ENCODE data around the gene KIF16B.

DNA sequence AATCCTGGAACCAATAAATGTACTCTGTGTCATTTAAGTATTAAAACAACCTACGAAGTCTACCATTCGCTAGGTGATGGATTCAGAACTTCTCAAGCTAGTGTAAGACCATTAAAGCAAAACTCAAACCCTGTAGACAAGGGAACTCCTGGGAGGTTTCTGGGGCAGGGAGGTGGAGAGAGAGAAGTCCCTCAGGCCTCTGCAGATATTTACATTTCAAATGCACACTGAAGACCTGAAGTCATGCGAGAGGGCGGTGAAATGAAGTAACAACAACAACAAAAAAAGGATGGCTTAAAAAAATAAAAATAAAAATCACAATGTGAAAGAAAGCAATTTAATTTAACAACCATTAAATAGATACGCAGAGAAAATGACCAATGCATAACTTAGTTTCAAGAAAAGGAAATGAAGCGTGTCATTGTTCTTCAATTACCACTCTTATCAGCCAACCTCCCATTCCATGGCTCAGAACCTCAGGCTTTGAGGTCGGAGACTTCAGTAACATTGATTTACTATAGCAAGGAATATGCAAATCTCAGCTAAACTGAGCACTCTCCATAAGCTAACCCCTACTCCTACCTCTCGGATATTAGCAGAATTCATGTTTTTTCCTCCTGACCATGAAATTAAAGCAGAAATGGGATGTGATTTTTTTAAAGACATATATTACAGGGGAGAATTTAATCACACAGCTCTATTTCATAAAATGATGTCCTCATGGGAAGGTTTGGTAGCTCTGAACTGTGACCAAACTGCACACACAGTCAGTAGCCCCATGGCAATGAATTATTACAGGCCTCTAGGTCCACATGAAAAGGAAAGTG is 140.6 kb downstream of the KIF16B start:
- no peak for TF ChIP-seq THAP11 (CRISPR knock-in tag; IDR thresholded peaks at IDR 0.05)
- TF ChIP-seq, protein P1, sequence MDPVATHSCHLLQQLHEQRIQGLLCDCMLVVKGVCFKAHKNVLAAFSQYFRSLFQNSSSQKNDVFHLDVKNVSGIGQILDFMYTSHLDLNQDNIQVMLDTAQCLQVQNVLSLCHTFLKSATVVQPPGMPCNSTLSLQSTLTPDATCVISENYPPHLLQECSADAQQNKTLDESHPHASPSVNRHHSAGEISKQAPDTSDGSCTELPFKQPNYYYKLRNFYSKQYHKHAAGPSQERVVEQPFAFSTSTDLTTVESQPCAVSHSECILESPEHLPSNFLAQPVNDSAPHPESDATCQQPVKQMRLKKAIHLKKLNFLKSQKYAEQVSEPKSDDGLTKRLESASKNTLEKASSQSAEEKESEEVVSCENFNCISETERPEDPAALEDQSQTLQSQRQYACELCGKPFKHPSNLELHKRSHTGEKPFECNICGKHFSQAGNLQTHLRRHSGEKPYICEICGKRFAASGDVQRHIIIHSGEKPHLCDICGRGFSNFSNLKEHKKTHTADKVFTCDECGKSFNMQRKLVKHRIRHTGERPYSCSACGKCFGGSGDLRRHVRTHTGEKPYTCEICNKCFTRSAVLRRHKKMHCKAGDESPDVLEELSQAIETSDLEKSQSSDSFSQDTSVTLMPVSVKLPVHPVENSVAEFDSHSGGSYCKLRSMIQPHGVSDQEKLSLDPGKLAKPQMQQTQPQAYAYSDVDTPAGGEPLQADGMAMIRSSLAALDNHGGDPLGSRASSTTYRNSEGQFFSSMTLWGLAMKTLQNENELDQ (CRISPR knock-in tag; IDR thresholded peaks at IDR 0.05; ENCODE audit: borderline replicate concordance), result no peak
- no peak for TF ChIP-seq SRSF9 (IDR thresholded peaks at IDR 0.05; ENCODE audit: borderline replicate concordance, insufficient read depth, low read depth, low read length, poor library complexity, severe bottlenecking)
- no peak for TF ChIP-seq RARG (CRISPR knock-in tag; IDR thresholded peaks at IDR 0.05; ENCODE audit: low read depth)
- no peak for TF ChIP-seq CBX1 (IDR thresholded peaks at IDR 0.05; ENCODE audit: low read depth)
- no peak for TF ChIP-seq JUND (CRISPR knock-in tag; IDR thresholded peaks at IDR 0.05)
- TF ChIP-seq POLR2A (IDR thresholded peaks at IDR 0.05; ENCODE audit: insufficient read depth in 1 of 2, low read depth in 2 of 2, low read length in 2 of 2), result no peak
- TF ChIP-seq EZH2 (conservative IDR thresholded peaks at IDR 0.05; ENCODE audit: low read depth, low read length), result no peak
- TF ChIP-seq KDM5A (IDR thresholded peaks at IDR 0.05; ENCODE audit: borderline replicate concordance, low read length), result no peak
- TF ChIP-seq POLR2AphosphoS5 (IDR thresholded peaks at IDR 0.05; ENCODE audit: low read depth, low read length), result no peak
- TF ChIP-seq, protein P2, sequence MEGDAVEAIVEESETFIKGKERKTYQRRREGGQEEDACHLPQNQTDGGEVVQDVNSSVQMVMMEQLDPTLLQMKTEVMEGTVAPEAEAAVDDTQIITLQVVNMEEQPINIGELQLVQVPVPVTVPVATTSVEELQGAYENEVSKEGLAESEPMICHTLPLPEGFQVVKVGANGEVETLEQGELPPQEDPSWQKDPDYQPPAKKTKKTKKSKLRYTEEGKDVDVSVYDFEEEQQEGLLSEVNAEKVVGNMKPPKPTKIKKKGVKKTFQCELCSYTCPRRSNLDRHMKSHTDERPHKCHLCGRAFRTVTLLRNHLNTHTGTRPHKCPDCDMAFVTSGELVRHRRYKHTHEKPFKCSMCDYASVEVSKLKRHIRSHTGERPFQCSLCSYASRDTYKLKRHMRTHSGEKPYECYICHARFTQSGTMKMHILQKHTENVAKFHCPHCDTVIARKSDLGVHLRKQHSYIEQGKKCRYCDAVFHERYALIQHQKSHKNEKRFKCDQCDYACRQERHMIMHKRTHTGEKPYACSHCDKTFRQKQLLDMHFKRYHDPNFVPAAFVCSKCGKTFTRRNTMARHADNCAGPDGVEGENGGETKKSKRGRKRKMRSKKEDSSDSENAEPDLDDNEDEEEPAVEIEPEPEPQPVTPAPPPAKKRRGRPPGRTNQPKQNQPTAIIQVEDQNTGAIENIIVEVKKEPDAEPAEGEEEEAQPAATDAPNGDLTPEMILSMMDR (CRISPR knock-in tag; IDR thresholded peaks at IDR 0.05), result no peak
- TF ChIP-seq TP53 (CRISPR knock-in tag; conservative IDR thresholded peaks at IDR 0.05), result no peak
- no peak for TF ChIP-seq FOSL1 (CRISPR knock-in tag; IDR thresholded peaks at IDR 0.05; ENCODE audit: borderline replicate concordance)
- TF ChIP-seq, protein P3, sequence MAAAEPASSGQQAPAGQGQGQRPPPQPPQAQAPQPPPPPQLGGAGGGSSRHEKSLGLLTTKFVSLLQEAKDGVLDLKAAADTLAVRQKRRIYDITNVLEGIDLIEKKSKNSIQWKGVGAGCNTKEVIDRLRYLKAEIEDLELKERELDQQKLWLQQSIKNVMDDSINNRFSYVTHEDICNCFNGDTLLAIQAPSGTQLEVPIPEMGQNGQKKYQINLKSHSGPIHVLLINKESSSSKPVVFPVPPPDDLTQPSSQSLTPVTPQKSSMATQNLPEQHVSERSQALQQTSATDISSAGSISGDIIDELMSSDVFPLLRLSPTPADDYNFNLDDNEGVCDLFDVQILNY (CRISPR knock-in tag; conservative IDR thresholded peaks at IDR 0.05), result no peak
